ENCODE results near the gene NSMCE1. TPM values are rescaled to one million over a fixed set of nuclear protein-coding genes. Genes with fewer than 3 reads are reported as not detected.

Gene NSMCE1
- total and polyA plus RNA-seq, 2 of the 4 experiments (the other 2 are of a cell fraction), result 47.5 to 120 TPM

DNA sequence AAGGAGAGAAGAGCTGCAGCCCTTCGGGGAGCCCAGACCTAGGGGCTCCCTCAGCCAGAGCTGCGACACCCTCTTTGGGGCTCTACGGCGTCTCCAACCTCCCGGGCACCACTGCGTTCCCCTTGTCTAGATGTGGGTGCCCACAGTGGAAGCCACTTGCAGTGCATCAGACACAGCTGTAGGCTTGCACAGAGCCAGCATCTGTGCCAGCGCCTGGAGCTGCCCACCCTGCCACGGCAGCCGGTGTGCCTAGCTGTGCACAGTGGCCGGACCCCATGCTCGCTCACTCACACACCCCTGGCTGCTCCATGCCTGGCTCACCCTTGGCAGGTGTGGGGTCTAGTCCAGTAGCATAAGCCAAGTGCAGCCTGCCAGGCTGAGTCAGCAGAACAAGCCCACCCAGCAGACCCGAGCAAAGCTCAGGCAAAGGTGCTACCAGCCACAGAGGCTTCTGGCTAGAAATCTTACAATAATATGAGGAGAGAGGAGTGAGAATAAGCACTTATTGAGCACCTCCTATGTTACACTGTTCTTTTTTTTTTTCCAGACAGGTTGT, 78.2 kb downstream of the NSMCE1 start:
- Histone ChIP-seq H3K23ac (ENCODE audit: low read depth, low read length) (no peak overlapping the region), H2AK9ac (replicated peaks; ENCODE audit: low read depth, low read length, poor library complexity) (no peak overlapping the region), H3K27me3 (ENCODE audit: control insufficient read depth, insufficient read depth, low read length) (peaks cover 18% of the 10 kb centered on the region), H2BK5ac (ENCODE audit: low read depth, low read length, poor library complexity, severe bottlenecking) (no peak overlapping the region), H3K4me1 (ENCODE audit: control insufficient read depth, insufficient read depth, low read length) (no peaks in the 10 kb centered on the region), H2AFZ (replicated peaks; ENCODE audit: low read length, poor library complexity) (no peak overlapping the region), H4K91ac (ENCODE audit: insufficient read depth, low read depth, low read length) (no peak overlapping the region), H4K5ac (ENCODE audit: low read depth, low read length) (no peak overlapping the region), H2BK120ac (ENCODE audit: low read depth, low read length) (no peak overlapping the region), H2BK15ac (ENCODE audit: low read depth, low read length) (no peak overlapping the region), H3K56ac (ENCODE audit: extremely low read depth, insufficient read depth, low read length) (no peak overlapping the region), H3K4me3 (ENCODE audit: insufficient read depth, low read depth, low read length) (no peak overlapping the region), H3K9me1 (ENCODE audit: insufficient read depth, low read length) (peaks cover 4% of the 10 kb centered on the region; the same call in 1 of the 2 replicates), H3K18ac (ENCODE audit: low read depth, low read length) (no peak overlapping the region), H3K36me3 (ENCODE audit: control insufficient read depth, insufficient read depth, low read length) (no peaks in the 10 kb centered on the region), H3K14ac (replicated peaks; ENCODE audit: low read depth, low read length) (no peak overlapping the region), H3K27ac (ENCODE audit: insufficient read depth, low read length) (no peak overlapping the region), H3K9me3 (ENCODE audit: control insufficient read depth, insufficient read depth, low read length) (no peaks in the 10 kb centered on the region), H3K79me1 (ENCODE audit: low read depth in 1 of 2, low read length in 2 of 2) (no peaks in the 10 kb centered on the region), H3K4me2 (ENCODE audit: low read depth, low read length) (no peak overlapping the region), H2AK5ac (ENCODE audit: low read depth, low read length) (no peak overlapping the region), H3K9ac (ENCODE audit: low read depth, low read length) (no peak overlapping the region), H3K4ac (ENCODE audit: low read depth, low read length) (no peak overlapping the region), H4K20me1 (ENCODE audit: insufficient read depth, low read length) (no peaks in the 10 kb centered on the region), H2BK20ac (ENCODE audit: low read depth, low read length) (no peak overlapping the region), H4K8ac (ENCODE audit: low read depth in 2 of 2, low read length in 2 of 2) (no peak overlapping the region)
- dilution Hi-C loops (cut with HindIII; ENCODE audit: low sequenced_read_pairs, unreplicated experiment), result no loop called here
- CTCF ChIA-PET, result no interaction called here
- ATAC-seq (ENCODE audit: low read depth) (no peak), DNase-seq (no peak)
- in situ Hi-C loops (cut with MboI; ENCODE audit: low sequenced_read_pairs), result no loop called here
- WGBS, 2 experiments (ENCODE audit: extremely low coverage in 2 of 2, insufficient read length in 1 of 2), result 86% methylated on average over 7 of the region's 12 CpGs; no CpG with 5 or more reads in 1 of the 2 experiments
- POLR2A ChIA-PET (ENCODE audit: unreplicated experiment), result no interaction called here
- BruUV-seq (replicated peaks), result no TSS peak
- TF ChIP-seq MAFK (IDR thresholded peaks at IDR 0.05; ENCODE audit: low read depth, low read length), result no peak
- TF ChIP-seq FOS (IDR thresholded peaks at IDR 0.05; ENCODE audit: low read depth, low read length), result no peak
- no peak for TF ChIP-seq MAZ (IDR thresholded peaks at IDR 0.05; ENCODE audit: borderline replicate concordance, low read depth, low read length)
- TF ChIP-seq RCOR1 (IDR thresholded peaks at IDR 0.05; ENCODE audit: insufficient replicate concordance, low read length), result no peak
- TF ChIP-seq, protein P1, sequence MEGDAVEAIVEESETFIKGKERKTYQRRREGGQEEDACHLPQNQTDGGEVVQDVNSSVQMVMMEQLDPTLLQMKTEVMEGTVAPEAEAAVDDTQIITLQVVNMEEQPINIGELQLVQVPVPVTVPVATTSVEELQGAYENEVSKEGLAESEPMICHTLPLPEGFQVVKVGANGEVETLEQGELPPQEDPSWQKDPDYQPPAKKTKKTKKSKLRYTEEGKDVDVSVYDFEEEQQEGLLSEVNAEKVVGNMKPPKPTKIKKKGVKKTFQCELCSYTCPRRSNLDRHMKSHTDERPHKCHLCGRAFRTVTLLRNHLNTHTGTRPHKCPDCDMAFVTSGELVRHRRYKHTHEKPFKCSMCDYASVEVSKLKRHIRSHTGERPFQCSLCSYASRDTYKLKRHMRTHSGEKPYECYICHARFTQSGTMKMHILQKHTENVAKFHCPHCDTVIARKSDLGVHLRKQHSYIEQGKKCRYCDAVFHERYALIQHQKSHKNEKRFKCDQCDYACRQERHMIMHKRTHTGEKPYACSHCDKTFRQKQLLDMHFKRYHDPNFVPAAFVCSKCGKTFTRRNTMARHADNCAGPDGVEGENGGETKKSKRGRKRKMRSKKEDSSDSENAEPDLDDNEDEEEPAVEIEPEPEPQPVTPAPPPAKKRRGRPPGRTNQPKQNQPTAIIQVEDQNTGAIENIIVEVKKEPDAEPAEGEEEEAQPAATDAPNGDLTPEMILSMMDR (conservative IDR thresholded peaks at IDR 0.05; ENCODE audit: low read depth, low read length), result no peak
- TF ChIP-seq, protein P2, sequence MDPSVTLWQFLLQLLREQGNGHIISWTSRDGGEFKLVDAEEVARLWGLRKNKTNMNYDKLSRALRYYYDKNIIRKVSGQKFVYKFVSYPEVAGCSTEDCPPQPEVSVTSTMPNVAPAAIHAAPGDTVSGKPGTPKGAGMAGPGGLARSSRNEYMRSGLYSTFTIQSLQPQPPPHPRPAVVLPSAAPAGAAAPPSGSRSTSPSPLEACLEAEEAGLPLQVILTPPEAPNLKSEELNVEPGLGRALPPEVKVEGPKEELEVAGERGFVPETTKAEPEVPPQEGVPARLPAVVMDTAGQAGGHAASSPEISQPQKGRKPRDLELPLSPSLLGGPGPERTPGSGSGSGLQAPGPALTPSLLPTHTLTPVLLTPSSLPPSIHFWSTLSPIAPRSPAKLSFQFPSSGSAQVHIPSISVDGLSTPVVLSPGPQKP (IDR thresholded peaks at IDR 0.05; ENCODE audit: borderline replicate concordance, low read depth, low read length), result no peak
- TF ChIP-seq POLR2A (IDR thresholded peaks at IDR 0.05; ENCODE audit: low read depth, low read length), result no peak
- TF ChIP-seq CHD1 (IDR thresholded peaks at IDR 0.05; ENCODE audit: low read depth, low read length), result no peak
- intact Hi-C loops (cut with micrococcal nuclease), result no loop called here
